ENCODE results near the gene SLC25A47.

SLC25A47 gene

DNA sequence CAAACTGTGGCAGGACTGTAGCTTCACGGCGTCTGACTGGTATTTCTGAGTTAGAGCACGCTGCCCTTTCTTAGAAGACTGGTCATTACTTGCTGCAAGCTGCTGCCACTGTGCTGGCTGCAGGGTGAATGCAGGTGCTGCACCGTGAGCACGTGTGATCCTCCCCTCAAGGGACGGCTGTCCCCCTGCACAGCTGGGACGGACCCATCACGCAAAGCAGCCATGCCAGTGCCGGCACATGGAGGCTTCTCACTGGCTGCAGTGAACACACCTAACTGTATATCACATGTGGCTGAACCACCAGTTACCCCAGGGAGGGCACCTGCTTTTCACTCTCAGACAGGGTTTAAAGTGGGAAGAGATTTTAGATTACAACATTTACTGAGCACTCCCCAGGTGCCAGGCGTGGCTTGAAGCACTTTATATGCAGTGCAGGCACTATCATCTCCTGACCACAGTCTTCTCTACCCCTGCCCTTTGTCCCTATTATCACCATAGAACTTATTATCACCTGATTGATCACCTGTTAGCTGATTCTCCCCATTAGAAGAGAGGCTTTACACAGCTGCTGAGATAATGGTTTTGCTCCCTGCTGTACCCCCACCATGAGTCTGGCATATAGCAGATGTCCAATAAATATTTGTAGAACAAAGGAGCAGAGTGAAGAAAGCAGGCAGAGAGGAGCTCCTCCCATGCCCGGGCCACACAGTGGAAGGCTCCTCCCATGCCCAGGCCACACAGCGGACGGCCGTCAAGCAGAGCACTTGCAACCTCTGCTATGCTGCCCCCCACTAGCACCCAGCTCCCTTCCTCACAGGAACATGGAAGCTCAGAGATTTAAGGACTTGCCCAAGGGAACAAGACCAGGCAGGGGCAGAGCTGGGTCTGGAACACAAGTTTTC lies 25.9 kb downstream of the SLC25A47 start:
- DNase-seq = no peak

DNA sequence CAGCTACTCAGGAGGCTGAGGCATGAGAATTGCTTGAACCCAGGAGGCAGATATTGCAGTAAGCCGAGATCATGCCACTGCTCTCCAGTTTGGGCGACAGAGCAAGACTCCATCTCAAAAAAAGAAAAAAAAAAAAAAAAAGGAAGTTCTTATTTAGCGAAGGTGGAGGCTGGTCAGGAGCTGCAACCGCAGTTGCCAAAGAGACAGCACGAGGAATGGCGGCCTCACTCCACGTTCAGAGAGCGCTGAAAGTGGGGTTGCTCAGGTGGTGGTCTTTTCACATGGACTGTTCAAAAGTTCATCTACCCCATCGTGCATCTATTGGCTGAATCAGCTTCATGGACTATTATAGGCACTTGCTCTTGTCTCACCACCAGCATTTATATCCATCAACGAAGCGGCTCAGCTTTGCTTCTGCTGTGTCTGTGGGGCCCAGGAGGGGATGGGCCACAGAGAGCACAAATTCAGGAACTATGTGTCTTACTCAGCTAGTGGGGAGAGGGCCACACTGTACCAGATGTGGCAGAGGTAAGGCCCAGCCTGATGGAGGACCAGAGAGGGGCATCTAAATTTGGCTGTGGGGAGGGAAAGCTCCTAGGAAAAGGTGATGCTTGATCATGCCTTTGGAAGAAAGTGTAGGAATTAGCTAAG lies 27.3 kb downstream of the SLC25A47 start:
- no peak for DNase-seq

DNA sequence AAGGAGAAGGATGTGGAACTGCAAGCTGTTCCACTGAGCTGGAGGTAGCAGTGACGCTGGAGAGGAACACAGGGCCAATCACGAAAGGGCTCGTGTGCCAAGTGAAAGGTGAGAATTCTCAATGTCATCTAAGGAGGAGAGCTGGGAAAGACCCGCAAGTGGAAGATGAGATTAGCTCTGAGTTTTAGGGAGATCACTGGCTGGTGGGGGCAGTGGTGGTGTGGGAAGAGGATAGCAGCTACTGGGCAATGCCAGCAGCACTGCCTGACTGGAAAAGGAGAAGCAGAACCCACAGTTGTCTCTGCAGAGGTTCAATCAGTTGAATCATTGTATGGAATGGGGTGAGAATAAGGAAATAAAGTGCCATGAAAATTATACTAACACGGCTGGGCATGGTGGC lies 27.8 kb downstream of the SLC25A47 start:
- DNase-seq = no peak

GRCh38 chr14:100358396-100358795 lies 35.3 kb downstream of the SLC25A47 start:
- no peak for DNase-seq

- DNase-seq = no peak
Measured at GRCh38 chr14:100359111-100359510, 36.0 kb downstream of the SLC25A47 start.

DNA sequence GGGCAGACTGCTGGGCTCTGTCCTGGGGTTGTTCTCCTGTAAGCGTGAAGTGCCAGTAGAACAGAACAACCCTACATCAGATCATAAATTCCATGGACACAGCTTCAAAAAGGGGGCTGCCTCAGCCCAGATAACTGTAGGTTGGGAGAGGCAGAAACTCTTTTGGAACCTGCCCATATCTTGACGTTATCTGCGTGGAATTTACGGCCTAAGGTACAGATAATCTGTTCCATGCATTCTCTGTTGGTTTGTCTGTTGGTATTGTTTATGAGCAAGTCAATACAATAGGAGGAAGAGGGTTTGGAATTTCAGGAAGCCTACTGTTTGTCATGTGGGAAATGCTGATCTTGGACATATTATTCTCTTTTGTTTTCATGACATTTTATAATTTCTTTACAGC lies 36.7 kb downstream of the SLC25A47 start:
- DNase-seq = no peak

GRCh38 chr14:100361626-100362025 lies 38.5 kb downstream of the SLC25A47 start:
- no peak for DNase-seq

- DNase-seq = no peak
Measured at GRCh38 chr14:100362311-100362927, 39.3 kb downstream of the SLC25A47 start.

- no peak for DNase-seq
Measured at GRCh38 chr14:100363053-100363452, 39.9 kb downstream of the SLC25A47 start.

DNA sequence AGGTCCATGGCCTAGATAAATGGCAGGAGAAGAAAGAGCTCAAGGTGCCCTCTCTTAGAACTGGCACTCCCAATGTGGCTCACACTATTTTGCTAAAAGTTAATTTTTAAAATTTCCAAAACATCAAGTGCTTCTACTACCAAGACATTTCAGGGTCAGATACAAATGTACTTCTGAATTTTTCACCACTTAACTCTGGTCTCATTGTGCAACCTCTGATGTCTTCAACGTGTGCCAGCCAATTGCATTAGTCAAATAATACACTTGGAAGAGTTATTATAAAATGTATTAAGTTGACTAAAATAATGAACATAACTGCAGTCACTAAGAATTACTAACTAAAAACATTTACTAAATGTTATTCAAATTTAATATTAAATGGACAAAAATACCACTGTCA lies 41.3 kb downstream of the SLC25A47 start:
- no peak for DNase-seq

DNA sequence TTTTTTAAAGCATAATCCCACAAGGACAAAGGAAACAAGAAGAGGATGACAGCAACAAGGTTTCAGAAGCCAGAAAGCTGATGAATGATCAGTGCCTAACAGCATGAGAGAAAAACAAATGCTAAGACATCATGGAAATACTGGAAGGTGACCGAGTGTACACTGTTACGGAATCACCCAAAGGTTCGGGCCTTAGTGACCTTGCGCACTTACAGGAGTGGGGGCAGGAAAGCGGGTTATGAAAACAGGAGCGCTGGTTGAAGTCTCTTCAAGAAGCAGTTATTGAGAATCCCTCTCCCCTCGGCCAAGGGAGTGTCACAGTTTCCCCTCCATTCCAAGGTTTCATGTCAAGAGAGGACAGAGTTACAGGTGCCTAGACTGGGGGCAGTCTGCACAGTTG lies 42.6 kb downstream of the SLC25A47 start:
- DNase-seq = no peak

DNA sequence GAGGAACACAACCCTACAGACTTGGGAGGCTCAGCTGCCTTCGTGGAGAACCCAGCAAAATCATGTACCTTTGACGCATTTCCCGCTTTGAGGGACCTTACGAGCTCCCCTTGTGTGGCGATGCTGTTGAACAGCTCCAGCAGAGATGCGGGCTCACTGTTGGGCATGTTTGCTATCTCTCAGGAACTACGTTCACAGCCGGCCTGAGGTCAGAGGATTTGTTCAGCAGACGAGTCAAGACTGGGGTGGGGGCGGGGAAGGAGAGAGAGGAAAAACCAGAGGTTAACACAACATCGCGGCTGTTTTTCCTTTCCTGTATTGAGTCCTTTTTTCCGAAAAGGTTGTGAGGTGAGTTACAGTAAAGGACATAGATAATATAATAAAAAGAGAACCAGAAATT lies 45.9 kb downstream of the SLC25A47 start:
- DNase-seq = no peak

GRCh38 chr14:100370003-100370402 lies 46.9 kb downstream of the SLC25A47 start:
- no peak for DNase-seq

- DNase-seq = no peak
Measured at GRCh38 chr14:100371773-100372172, 48.6 kb downstream of the SLC25A47 start.

GRCh38 chr14:100372357-100373048 lies 49.4 kb downstream of the SLC25A47 start:
- DNase-seq = no peak

DNA sequence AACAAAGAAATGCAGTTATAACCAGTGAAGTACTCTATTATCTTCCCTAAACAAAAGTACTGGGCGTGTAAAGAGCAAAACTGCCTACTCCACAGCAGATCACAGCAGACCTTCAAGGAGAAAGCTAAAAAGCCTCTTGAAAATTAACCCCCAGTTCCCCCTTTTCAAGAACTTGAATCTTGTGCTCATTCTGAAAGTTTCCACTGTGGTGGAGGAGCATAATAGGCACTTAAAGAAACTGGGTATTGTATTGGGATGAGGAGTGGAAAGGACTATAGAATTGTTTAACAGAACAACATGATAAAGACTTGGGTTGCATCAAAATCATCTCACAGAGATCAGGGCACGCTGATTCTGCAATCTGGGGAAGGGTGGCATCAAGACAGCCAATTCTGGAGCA lies 51.1 kb downstream of the SLC25A47 start:
- DNase-seq = no peak

DNA sequence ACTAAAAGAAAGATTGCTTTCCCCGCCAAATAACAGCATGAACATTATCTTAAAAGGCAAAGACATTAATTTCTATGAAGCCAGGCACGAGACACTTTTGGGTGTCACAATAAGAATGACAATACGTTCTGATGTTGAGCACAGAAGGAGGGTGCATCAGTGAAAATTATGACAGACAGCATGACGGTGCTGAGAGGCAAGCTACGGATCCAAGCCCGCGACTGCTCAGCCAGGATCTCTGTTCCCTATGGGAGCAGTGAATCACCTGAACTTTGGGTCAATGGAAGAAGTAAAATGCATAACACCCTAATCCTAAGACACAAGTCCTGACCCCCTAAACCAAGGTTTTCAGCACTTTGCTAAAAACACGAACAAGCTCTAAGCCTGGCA lies 51.7 kb downstream of the SLC25A47 start:
- DNase-seq = no peak

DNA sequence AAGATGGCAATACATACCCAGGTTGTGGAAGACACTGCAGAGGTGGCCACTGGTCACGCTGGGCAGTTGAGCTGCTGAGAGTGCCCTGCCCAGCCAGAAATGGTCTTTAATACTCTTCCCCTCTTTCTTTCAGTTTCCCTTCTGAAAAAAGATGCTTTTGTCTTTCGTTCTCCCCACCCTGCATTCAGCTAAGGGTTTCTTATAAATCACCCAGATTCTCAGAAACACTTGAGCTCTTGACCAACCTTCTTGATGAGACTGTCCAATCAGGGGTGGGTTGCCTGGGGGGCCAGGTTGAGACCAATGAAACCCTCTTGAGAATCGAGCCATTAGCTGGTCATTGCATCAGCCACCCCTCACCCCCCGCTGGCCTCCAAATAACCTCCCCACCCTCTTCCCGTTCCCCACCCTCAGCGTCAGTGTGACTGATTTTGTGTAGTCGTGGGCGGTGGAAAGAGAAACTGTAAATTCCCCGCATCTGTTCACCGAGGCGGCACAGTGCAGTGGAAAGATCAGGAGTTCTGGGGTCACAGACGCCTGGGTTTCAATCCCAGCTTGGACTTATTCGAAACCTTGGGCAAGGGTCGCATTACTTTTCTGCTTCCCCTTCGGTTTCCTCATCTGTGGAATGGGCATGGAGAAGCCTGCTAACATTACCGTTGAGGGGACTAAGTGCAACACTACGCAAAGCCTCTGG lies 52.3 kb downstream of the SLC25A47 start:
- peak; percentile 31 for DNase-seq

- peak; percentile 90 for DNase-seq
Measured at GRCh38 chr14:100375963-100376735, 53.0 kb downstream of the SLC25A47 start, which contains the start of gene WDR25. Gene WDR25, plus strand, starts transcription at chr14:100376485.

- DNase-seq = no peak
Measured at GRCh38 chr14:100376751-100377171, 53.6 kb downstream of the SLC25A47 start.
